Chondrocyte (in vitro differentiated cells): ENCODE results near the gene PAM. TPM values are rescaled to one million over a fixed set of nuclear protein-coding genes. Genes with fewer than 3 reads are reported as not detected.

Experiments
- DNase-seq: peaks from one replicate; pipeline ENCODE4 v3.0.0; 2021; ENCODE audit warnings: mixed read lengths, low spot score
- H3K27ac Mint-ChIP-seq: one replicate; pipeline ENCODE4 v1.8.0; 2021; ENCODE audit warnings: mild to moderate bottlenecking, moderate library complexity, mixed read lengths; ENCODE audit not compliant: unreplicated experiment
- H3K27me3 Mint-ChIP-seq: 2 replicates; pipeline ENCODE4 v1.8.0; 2021; ENCODE audit warnings: low read depth, mixed read lengths
- H3K36me3 Mint-ChIP-seq: 2 replicates; pipeline ENCODE4 v1.8.0; 2021; ENCODE audit warnings: low read depth, mixed read lengths
- H3K4me1 Mint-ChIP-seq: 2 replicates; pipeline ENCODE4 v1.8.0; 2021; ENCODE audit warnings: low read depth, mild to moderate bottlenecking, mixed read lengths
- H3K4me3 Mint-ChIP-seq: one replicate; pipeline ENCODE4 v1.8.0; 2021; ENCODE audit warnings: mild to moderate bottlenecking, moderate library complexity, mixed read lengths; ENCODE audit not compliant: unreplicated experiment
- H3K9me3 Mint-ChIP-seq: 2 replicates; pipeline ENCODE4 v1.8.0; 2021; ENCODE audit warnings: low read depth, mixed read lengths
- total RNA-seq: library from RNA; stranded (reverse); gene quantifications from 3 replicates; pipeline ENCODE4 v1.2.1, GENCODE V29; 2021
- TF ChIP-seq, protein P1 (sequence below): fragments of 200-600 bp; sonication (generic); IDR thresholded peaks from 2 replicates; pipeline ENCODE4 v1.5.0; 2021; ENCODE audit warnings: antibody characterized with exemption, mild to moderate bottlenecking, moderate library complexity

The PAM gene
- total RNA-seq, 1 donor from 2014 or later, result 293 TPM

DNA sequence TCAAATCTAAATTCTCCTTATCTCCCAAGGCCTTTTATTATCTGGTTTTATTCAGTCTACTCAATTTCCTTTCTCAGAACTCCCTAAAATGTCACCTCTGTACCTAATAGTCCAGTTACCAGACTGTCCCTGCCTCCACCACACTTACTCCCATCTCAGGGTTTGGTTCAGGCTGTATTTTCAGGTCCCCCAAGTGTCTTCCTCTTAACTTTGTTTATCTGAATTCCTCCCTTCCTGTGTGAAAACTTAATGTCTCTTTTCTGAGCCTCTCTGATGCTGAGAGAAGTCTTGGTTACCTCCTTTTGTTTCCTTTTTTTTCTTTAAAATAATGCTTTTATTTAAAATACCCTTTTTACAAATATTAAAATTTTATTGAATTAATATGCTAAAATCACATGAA lies 133.4 kb downstream of the PAM start:
- Mint-ChIP-seq H3K27me3 (no peaks in the 10 kb centered on the region), H3K36me3 (peaks cover 3% of the 10 kb centered on the region), H3K27ac (peak overlapping the region; percentile 57), H3K4me1 (peaks cover 16% of the 10 kb centered on the region), H3K9me3 (no peaks in the 10 kb centered on the region), H3K4me3 (no peak overlapping the region)
- TF ChIP-seq, protein P1, sequence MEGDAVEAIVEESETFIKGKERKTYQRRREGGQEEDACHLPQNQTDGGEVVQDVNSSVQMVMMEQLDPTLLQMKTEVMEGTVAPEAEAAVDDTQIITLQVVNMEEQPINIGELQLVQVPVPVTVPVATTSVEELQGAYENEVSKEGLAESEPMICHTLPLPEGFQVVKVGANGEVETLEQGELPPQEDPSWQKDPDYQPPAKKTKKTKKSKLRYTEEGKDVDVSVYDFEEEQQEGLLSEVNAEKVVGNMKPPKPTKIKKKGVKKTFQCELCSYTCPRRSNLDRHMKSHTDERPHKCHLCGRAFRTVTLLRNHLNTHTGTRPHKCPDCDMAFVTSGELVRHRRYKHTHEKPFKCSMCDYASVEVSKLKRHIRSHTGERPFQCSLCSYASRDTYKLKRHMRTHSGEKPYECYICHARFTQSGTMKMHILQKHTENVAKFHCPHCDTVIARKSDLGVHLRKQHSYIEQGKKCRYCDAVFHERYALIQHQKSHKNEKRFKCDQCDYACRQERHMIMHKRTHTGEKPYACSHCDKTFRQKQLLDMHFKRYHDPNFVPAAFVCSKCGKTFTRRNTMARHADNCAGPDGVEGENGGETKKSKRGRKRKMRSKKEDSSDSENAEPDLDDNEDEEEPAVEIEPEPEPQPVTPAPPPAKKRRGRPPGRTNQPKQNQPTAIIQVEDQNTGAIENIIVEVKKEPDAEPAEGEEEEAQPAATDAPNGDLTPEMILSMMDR, result no peak
- DNase-seq, result no peak

DNA sequence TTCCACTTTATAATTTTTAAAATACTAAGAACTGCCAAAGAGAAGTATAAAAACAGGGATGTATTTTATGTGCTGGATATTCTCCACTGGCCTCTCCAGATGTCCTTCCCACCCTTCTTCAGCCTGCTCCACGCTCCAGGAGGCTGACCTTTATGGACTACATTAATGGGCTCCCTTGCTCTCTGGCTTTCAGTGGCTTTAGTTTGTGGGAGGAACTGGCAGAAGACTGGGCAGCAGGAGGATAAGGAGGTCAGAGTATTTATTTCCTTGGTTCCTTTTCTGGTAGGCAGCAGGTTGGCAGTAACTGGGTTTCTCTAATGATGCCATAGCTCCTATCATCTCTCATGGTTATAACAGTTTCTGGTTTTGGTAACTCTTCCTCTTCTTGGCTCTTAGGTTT lies 133.9 kb downstream of the PAM start:
- TF ChIP-seq, protein P1, result no peak
- no peaks in the 10 kb centered on the region for H3K9me3 Mint-ChIP-seq
- no peak overlapping the region for H3K27ac Mint-ChIP-seq
- H3K4me3 Mint-ChIP-seq, result no peak overlapping the region
- peaks cover 21% of the 10 kb centered on the region for H3K4me1 Mint-ChIP-seq
- H3K36me3 Mint-ChIP-seq, result peaks cover 3% of the 10 kb centered on the region
- H3K27me3 Mint-ChIP-seq, result no peaks in the 10 kb centered on the region
- no peak for DNase-seq

DNA sequence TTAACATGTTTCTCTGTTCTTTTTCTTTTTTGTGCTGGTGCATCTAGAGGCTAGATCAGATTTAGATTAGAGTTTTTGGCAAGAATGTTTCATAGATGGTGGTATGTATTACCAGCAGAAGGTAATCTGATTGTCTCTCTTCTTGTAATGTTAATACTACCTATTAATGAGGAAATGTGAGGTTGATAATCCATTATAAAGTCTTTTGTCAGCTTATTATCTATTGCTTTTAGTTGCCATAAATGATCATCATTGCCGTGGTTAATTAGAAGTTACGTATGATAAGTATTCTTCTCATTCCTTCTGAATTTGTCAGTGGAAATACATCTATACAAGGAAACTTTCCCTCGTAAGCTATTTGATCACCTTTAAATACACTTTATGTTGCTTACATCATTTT lies 135.0 kb downstream of the PAM start:
- peaks cover 3% of the 10 kb centered on the region for H3K36me3 Mint-ChIP-seq
- no peak overlapping the region for H3K27ac Mint-ChIP-seq
- no peak for DNase-seq
- H3K27me3 Mint-ChIP-seq, result no peaks in the 10 kb centered on the region
- H3K4me3 Mint-ChIP-seq, result no peak overlapping the region
- H3K4me1 Mint-ChIP-seq, result peaks cover 14% of the 10 kb centered on the region
- TF ChIP-seq, protein P1, result no peak
- no peaks in the 10 kb centered on the region for H3K9me3 Mint-ChIP-seq

DNA sequence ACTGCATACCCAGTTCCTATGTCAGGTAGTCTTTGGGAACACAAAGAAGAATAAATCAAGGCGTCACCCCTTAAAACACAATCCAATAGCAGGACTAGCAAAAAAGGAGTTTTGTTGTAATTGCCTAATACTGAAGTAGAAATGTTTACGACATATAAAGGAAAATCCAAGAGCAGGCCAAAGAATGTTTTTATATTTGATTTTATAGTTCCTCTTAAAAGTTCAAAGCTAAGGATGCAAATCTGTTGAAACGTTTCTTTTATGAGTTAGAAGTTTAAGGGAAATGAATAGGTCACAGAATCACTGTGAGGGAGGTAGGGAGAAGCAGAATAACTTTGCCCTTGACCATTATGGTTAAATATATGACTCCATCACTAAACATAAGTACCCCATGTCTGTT lies 136.1 kb downstream of the PAM start:
- Mint-ChIP-seq H3K27ac (no peak overlapping the region), H3K9me3 (no peaks in the 10 kb centered on the region), H3K4me1 (peaks cover 14% of the 10 kb centered on the region), H3K27me3 (no peaks in the 10 kb centered on the region), H3K36me3 (peaks cover 3% of the 10 kb centered on the region), H3K4me3 (no peak overlapping the region)
- TF ChIP-seq, protein P1, result no peak
- no peak for DNase-seq

DNA sequence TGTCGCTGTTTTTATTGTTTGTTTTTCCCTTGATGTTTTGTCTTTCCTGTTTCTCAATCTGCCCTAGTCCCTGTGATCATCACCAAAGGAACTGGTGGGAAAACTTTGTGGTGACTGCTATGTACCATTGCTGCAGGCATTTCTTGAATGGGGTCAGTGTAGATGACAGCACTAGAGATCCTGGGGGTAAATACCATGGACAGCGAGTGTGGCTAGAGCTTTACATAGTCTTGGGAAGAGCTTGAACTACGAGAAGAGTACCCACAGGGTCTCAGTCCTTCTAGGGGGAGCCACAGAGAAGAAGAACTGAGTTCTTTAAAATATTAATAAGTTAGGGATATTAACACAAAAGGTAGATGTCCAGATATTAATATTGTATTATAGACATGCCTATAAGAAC lies 138.8 kb downstream of the PAM start:
- peaks cover 14% of the 10 kb centered on the region for H3K4me1 Mint-ChIP-seq
- DNase-seq, result no peak
- no peak overlapping the region for H3K27ac Mint-ChIP-seq
- H3K27me3 Mint-ChIP-seq, result no peaks in the 10 kb centered on the region
- no peaks in the 10 kb centered on the region for H3K9me3 Mint-ChIP-seq
- no peaks in the 10 kb centered on the region for H3K36me3 Mint-ChIP-seq
- no peak overlapping the region for H3K4me3 Mint-ChIP-seq
- TF ChIP-seq, protein P1, result no peak
